CD4-positive, alpha-beta T cell treated with Interleukin-2 at 100 ng/mL for 4 hours (primary cell): ENCODE data around the gene HHATL.

ENCODE experiments used
- DNase-seq: peaks from one replicate; pipeline ENCODE4 v3.0.0-alpha.2; 2020; ENCODE audit warnings: low spot score

Gene HHATL

GRCh38 chr3:42663581-42664437 lies 38.8 kb downstream of the HHATL start:
- DNase-seq, result no peak

- no peak for DNase-seq
These were observed 39.6 kb downstream of the HHATL start for GRCh38 chr3:42662813-42663535.

GRCh38 chr3:42662037-42662812 lies 40.4 kb downstream of the HHATL start:
- DNase-seq, result no peak

- no peak for DNase-seq
These were observed 41.0 kb downstream of the HHATL start for GRCh38 chr3:42661593-42662022.

- DNase-seq, result no peak
These were observed 41.7 kb downstream of the HHATL start for GRCh38 chr3:42660898-42661297.

- DNase-seq, result no peak
These were observed 42.4 kb downstream of the HHATL start for GRCh38 chr3:42660131-42660715.

GRCh38 chr3:42659451-42660130 lies 43.0 kb downstream of the HHATL start:
- DNase-seq, result no peak

GRCh38 chr3:42658771-42659390 lies 43.7 kb downstream of the HHATL start:
- no peak for DNase-seq

GRCh38 chr3:42658091-42658770 lies 44.4 kb downstream of the HHATL start:
- no peak for DNase-seq

GRCh38 chr3:42657675-42658074 lies 44.9 kb downstream of the HHATL start:
- no peak for DNase-seq

GRCh38 chr3:42656680-42657610 lies 45.7 kb downstream of the HHATL start:
- DNase-seq, result no peak

GRCh38 chr3:42655980-42656679 lies 46.5 kb downstream of the HHATL start:
- no peak for DNase-seq

GRCh38 chr3:42655331-42655888 lies 47.2 kb downstream of the HHATL start:
- no peak for DNase-seq

- no peak for DNase-seq
These were observed 48.0 kb downstream of the HHATL start for GRCh38 chr3:42654331-42655201.

GRCh38 chr3:42653560-42654330 lies 48.9 kb downstream of the HHATL start, which contains the start of gene ZBTB47:
ZBTB47 (plus strand) TSS chr3:42653697; CDS start chr3:42658356, 4,659 bp downstream.
- no peak for DNase-seq

- DNase-seq, result no peak
These were observed 49.4 kb downstream of the HHATL start for GRCh38 chr3:42653303-42653559.
